HepG2 (cell line): ENCODE measurements around the gene TNFRSF6B. TPM values are rescaled to one million over a fixed set of nuclear protein-coding genes. Genes with fewer than 3 reads are reported as not detected.
A peak's percentile ranks its signal among the peaks of the same experiment; 100 is the strongest.

Source experiments
- AHR ChIP-seq: IDR thresholded peaks from 2 replicates; pipeline ENCODE4 v1.6.1; 2018; ENCODE audit warnings: missing genetic modification reagents, missing compliant biosample characterization
- CREBL2 ChIP-seq: sonication (generic); formaldehyde crosslinking; IDR thresholded peaks from 2 replicates; pipeline ENCODE4 v1.8.1; 2023; ENCODE audit warnings: missing genetic modification reagents, mild to moderate bottlenecking, borderline replicate concordance
- FOXO1 ChIP-seq: sonication (generic); formaldehyde crosslinking; IDR thresholded peaks from 2 replicates; pipeline ENCODE4 v1.4.0; 2020; ENCODE audit warnings: missing genetic modification reagents
- HBP1 ChIP-seq: IDR thresholded peaks from 2 replicates; pipeline ENCODE4 v1.6.1; 2016; ENCODE audit warnings: low read depth, control low read depth
- IRX3 ChIP-seq: sonication (generic); formaldehyde crosslinking; IDR thresholded peaks from 2 replicates; pipeline ENCODE4 v1.8.1; 2023; ENCODE audit warnings: mild to moderate bottlenecking, low read depth, missing genetic modification reagents, borderline replicate concordance
- MEIS1 ChIP-seq: sonication (generic); formaldehyde crosslinking; IDR thresholded peaks from 2 replicates; pipeline ENCODE4 v1.9.0; 2021; ENCODE audit warnings: mild to moderate bottlenecking, missing genetic modification reagents, moderate library complexity, borderline replicate concordance
- MIXL1 ChIP-seq: IDR thresholded peaks from 2 replicates; pipeline ENCODE4 v1.6.1; 2016
- NR0B2 ChIP-seq: sonication (generic); formaldehyde crosslinking; IDR thresholded peaks from 2 replicates; pipeline ENCODE4 v1.4.0; 2020; ENCODE audit warnings: mild to moderate bottlenecking, missing genetic modification reagents
- RXRA ChIP-seq: sonication (generic); formaldehyde crosslinking; IDR thresholded peaks from 2 replicates; pipeline ENCODE4 v1.5.1; 2020; ENCODE audit warnings: missing genetic modification reagents
- SP5 ChIP-seq: IDR thresholded peaks from 2 replicates; pipeline ENCODE4 v1.6.1; 2016; ENCODE audit warnings: low read depth, borderline replicate concordance
- TCF7 ChIP-seq: sonication (generic); IDR thresholded peaks from 2 replicates; pipeline ENCODE4 v1.6.1; 2016; ENCODE audit warnings: antibody characterized with exemption, low read depth
- TFDP1 ChIP-seq: IDR thresholded peaks from 2 replicates; pipeline ENCODE4 v1.6.1; 2016; ENCODE audit warnings: missing compliant biosample characterization, missing genetic modification reagents, borderline replicate concordance
- ZBTB43 ChIP-seq: sonication (generic); formaldehyde crosslinking; conservative IDR thresholded peaks from 2 replicates; pipeline ENCODE4 v1.4.0; 2020; ENCODE audit warnings: missing genetic modification reagents
- ZBTB49 ChIP-seq: sonication (generic); formaldehyde crosslinking; IDR thresholded peaks from 2 replicates; pipeline ENCODE4 v1.4.0; 2020; ENCODE audit warnings: missing genetic modification reagents, borderline replicate concordance
- ZNF225 ChIP-seq: sonication (generic); formaldehyde crosslinking; IDR thresholded peaks from 2 replicates; pipeline ENCODE4 v1.4.0; 2020; ENCODE audit warnings: mild to moderate bottlenecking, missing genetic modification reagents
- ZNF784 ChIP-seq: sonication (generic); formaldehyde crosslinking; IDR thresholded peaks from 2 replicates; pipeline ENCODE4 v1.5.1; 2020; ENCODE audit warnings: missing genetic modification reagents, mild to moderate bottlenecking, borderline replicate concordance
- ZNF816 ChIP-seq: sonication (generic); formaldehyde crosslinking; IDR thresholded peaks from 2 replicates; pipeline ENCODE4 v1.8.0; 2022; ENCODE audit warnings: missing genetic modification reagents, mild to moderate bottlenecking, borderline replicate concordance
- ZNF83 ChIP-seq: sonication (generic); formaldehyde crosslinking; IDR thresholded peaks from 2 replicates; pipeline ENCODE4 v1.4.0; 2020; ENCODE audit warnings: missing genetic modification reagents, mild to moderate bottlenecking, borderline replicate concordance
- ZNF850 ChIP-seq: sonication (generic); formaldehyde crosslinking; conservative IDR thresholded peaks from 2 replicates; pipeline ENCODE4 v1.9.0; 2021; ENCODE audit warnings: mild to moderate bottlenecking, missing genetic modification reagents
- ZSCAN21 ChIP-seq: sonication (generic); formaldehyde crosslinking; IDR thresholded peaks from 2 replicates; pipeline ENCODE4 v1.8.0; 2022; ENCODE audit warnings: mild to moderate bottlenecking, missing genetic modification reagents, moderate library complexity, borderline replicate concordance
- ZSCAN22 ChIP-seq: sonication (generic); formaldehyde crosslinking; IDR thresholded peaks from 2 replicates; pipeline ENCODE4 v1.4.0; 2020; ENCODE audit warnings: mild to moderate bottlenecking, missing genetic modification reagents
- polyA plus RNA-seq, 8 experiments: library from polyadenylated mRNA; depleted of rRNA in 3 of 8; stranded (reverse) in 7 of 8; unstranded in 1 of 8; fragments of >200 nt; fragmentation: Illumina TruSeq in 4 of 8; extraction: Trizol in 4 of 8; gene quantifications; 2 replicates each; pipeline versions ENCODE4 v1.2.1 to v1.2.3, GENCODE V29; 2011 to 2016; ENCODE audit warnings: low read depth in 4 of 8, missing spikeins in 1 of 8, mixed read lengths in 1 of 8; ENCODE audit not compliant: insufficient read depth in 1 of 8
- total RNA-seq, 5 experiments: library from RNA; depleted of rRNA; stranded (reverse); fragments of >200 nt; fragmentation: Illumina TruSeq; extraction: Trizol; gene quantifications; 2 replicates each; pipeline ENCODE4 v1.2.3, GENCODE V29; 2016; ENCODE audit warnings: low read depth in 1 of 5

TNFRSF6B gene
- total and polyA plus RNA-seq, 2 of the 13 experiments (the other 11 are each of a cell fraction or from before 2014, with no cell fraction given) = 0.24 TPM; not detected in 1

- TF ChIP-seq ZBTB43 (CRISPR knock-in tag) (no peak), CREBL2 (CRISPR knock-in tag) (peak; percentile 87), HBP1 (CRISPR knock-in tag) (no peak), SP5 (CRISPR knock-in tag) (peak; percentile 6; the same call in 1 of the 2 replicates), RXRA (no peak), AHR (CRISPR knock-in tag) (no peak), MIXL1 (CRISPR knock-in tag) (no peak), NR0B2 (CRISPR knock-in tag) (no peak), ZNF784 (no peak), ZSCAN21 (CRISPR knock-in tag) (peak; percentile 1; the same call in 1 of the 2 replicates), TFDP1 (CRISPR knock-in tag) (no peak; the same call in 1 of the 2 replicates), ZNF850 (CRISPR knock-in tag) (0 out of 2 replicates have a peak, but pooled peaks have one; percentile 40), MEIS1 (CRISPR knock-in tag) (no peak), ZNF83 (CRISPR knock-in tag) (no peak), ZBTB49 (CRISPR knock-in tag) (no peak), ZNF225 (CRISPR knock-in tag) (no peak; the same call in 1 of the 2 replicates), ZSCAN22 (CRISPR knock-in tag) (0 out of 2 replicates have a peak, but pooled peaks have one; percentile 19), TCF7 (no peak), IRX3 (peak; percentile 27), ZNF816 (CRISPR knock-in tag) (no peak), FOXO1 (CRISPR knock-in tag) (no peak)
These were observed 43.7 kb downstream of the TNFRSF6B start (continued) for GRCh38 chr20:63740070-63740626.
